Central memory CD4-positive, alpha-beta T cell (primary cell): ENCODE data around the gene CCR4.
"Not testable (repeated sequence)": the region's sequence is repeated elsewhere in the genome, so short reads cannot be mapped to it uniquely, and the experiment has no call there.

Source experiments
- DNase-seq: peaks from one replicate; pipeline ENCODE4 v3.0.0; 2022

The CCR4 gene

GRCh38 chr3:32984918-32985317 lies 33.5 kb downstream of the CCR4 start:
- DNase-seq, result not testable (repeated sequence)

GRCh38 chr3:32989171-32989570 lies 37.7 kb downstream of the CCR4 start:
- DNase-seq, result no peak

- no peak for DNase-seq
Measured at GRCh38 chr3:32990116-32990515, 38.7 kb downstream of the CCR4 start.

- DNase-seq, result no peak
Measured at GRCh38 chr3:32991781-32992180, 40.3 kb downstream of the CCR4 start.

GRCh38 chr3:32992310-32992686 lies 40.9 kb downstream of the CCR4 start:
- no peak for DNase-seq

- no peak for DNase-seq
Measured at GRCh38 chr3:32994045-32994444, 42.6 kb downstream of the CCR4 start.

GRCh38 chr3:32995098-32995497 lies 43.7 kb downstream of the CCR4 start:
- DNase-seq, result no peak

GRCh38 chr3:32996048-32996754 lies 44.8 kb downstream of the CCR4 start:
- DNase-seq, result no peak

- DNase-seq, result no peak
Measured at GRCh38 chr3:32996755-32997091, 45.3 kb downstream of the CCR4 start.

GRCh38 chr3:32998631-32999451 lies 47.4 kb downstream of the CCR4 start:
- peak; percentile 29 for DNase-seq

- DNase-seq, result no peak
Measured at GRCh38 chr3:33000691-33001385, 49.4 kb downstream of the CCR4 start.

GRCh38 chr3:33001889-33002288 lies 50.4 kb downstream of the CCR4 start:
- DNase-seq, result no peak

GRCh38 chr3:33003308-33003707 lies 51.9 kb downstream of the CCR4 start:
- DNase-seq, result no peak

GRCh38 chr3:33004205-33004604 lies 52.8 kb downstream of the CCR4 start:
- DNase-seq, result no peak

GRCh38 chr3:33004961-33005360 lies 53.5 kb downstream of the CCR4 start:
- DNase-seq, result no peak
